NCI-H2081 (cell line): ENCODE measurements around the gene KIF26A.

Experiments
- DNase-seq, 2 experiments: peaks; one replicate each; lab custom pipeline; 2025; lab: John Stamatoyannopoulos, UW

The KIF26A gene

DNA sequence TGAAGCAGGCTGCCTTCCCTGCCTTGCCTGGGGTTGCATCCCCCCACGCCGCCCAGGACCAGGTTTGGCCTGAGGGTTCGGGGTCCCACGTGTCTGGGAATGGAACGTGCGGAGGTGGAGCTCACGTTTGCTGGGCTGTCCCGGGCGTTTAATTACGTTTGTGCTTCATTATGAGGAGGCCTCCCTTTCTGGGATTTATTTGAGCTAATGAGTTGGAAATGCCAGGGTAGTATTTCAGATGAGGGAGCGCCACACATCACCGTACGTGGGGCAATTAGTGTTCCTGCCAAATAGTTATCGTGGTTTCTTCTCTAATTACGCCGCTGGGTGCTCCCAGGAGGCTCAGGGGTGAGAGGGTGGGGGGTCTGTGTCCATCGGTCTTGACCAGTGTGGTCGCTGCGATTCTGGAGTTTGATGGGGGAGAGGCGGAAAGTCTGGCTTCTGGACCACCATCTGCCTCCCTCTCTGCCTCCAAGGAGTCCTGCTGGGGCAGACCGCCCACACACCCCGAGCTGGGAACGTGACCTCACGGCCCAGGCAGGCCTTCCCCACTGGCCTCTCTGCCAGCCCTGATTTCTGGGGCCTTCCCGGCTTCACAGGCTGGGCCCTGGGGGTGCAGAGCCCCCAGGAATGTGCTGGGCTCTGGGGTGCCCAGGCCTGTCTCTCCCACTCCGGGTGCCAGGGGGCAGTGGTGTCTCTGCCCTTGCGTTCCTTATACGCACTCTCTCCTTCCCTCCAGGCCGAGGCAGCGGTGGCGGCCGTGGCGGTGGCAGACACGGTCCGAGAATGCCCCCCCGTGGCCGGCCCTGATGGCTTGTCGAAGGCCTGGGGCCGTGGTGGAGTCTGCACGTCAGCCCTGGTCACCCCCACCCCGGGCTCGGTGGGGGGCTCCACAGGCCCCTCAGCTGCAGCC, 18.9 kb downstream of the KIF26A start:
- no peak for DNase-seq

- no peak for DNase-seq
These were observed 20.7 kb downstream of the KIF26A start for GRCh38 chr14:104158827-104159798.

GRCh38 chr14:104159990-104160389, 21.6 kb downstream of the KIF26A start:
- DNase-seq: no peak

DNA sequence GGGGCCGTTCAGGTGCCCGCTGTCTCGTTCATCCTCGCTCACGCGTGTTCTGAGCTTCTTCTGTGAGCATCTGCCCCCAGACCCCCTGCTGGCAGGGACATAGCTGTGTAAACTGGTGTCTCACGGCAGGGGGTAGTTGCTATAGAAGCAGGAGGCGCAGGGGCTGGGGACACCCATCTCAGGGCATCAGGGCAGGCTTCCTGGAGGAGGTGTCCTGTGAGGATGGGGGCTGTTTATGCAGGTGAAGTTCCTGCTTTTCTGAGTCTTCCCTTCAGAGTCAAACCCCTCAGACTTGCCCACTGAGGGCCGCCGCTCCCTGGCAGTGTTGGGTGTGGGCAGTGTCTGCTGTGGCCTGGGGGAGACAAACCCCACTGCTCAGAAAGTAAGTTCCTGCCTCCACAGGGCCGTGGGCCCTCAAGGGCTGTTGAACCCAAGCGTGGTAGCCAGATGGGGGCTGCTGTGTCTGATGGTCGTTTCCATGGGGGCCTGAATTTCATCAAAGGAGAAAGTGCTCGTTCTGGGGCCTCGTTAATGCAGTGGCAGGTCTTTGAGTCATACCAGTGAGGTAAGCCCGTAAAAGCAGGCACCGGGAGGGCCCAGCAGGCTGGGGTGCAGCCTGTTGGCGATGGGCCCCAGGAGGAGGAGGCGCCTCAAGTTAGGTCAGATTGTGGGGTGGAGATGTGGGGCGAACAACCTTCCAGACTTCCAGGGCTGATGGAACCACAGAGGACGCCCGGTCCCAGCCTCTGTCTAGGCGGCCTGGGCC, 23.4 kb downstream of the KIF26A start:
- peak in 1 of 2 experiments; percentile 52 for DNase-seq

DNA sequence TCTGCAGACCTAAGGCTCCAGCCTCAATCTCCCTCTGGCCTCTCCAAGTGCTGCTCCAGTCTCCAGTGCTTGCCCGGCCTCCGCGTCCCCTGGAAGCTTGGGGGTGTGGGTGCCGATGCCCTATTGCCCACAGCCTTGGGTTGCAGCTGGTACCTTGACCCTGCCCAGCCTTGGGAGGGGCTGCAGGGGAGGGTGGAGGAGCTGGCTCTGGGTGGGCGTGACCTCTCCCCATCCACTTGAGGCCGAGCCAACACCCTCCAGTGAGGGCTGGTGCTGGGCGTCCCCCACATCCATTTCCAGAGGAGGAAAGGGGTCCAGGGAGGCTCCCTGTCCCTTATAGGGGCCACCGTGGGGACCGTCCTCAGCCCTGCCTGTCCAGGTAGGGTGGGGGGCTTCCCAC, 24.1 kb downstream of the KIF26A start:
- no peak for DNase-seq

DNA sequence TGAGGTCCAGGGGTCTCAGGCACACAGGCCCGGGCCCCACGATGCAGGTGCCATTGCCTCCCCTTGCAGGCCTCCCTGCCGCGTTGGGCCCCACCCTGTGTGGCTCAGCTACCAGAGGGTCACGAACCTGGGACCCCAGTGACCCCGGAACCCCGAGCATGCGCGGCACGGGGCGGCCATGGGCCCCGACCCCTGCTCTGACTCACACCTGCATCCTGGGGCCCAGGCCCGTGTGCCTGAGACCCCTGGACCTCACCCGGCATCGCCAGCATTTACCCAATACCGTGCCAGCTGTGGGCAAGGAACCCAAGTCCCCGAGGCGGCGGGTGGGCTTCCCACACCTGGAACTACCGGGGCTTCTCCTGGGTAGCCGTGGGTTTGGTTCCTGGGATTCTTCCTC, 25.2 kb downstream of the KIF26A start:
- DNase-seq: no peak

GRCh38 chr14:104164041-104164440, 25.7 kb downstream of the KIF26A start:
- no peak for DNase-seq

GRCh38 chr14:104164512-104164911, 26.1 kb downstream of the KIF26A start:
- DNase-seq: no peak

DNA sequence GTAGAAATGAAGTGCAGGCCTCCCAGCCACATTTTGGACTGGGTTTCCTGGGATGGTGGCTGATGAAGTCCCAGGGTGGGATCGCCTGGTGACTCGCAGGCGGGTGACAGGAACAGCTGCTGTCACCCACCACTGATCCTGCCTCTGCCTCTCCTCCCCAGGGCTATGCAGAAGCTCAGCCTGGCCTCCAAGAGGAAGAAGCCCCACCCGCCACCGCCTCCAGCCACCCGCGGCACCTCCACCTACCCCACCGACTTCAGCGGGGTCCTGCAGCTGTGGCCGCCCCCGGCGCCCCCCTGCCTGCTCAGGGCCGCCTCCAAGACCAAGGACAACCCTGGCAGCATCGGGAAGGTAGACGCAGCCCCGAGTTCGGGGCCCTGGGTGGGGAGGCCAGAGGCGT, 28.3 kb downstream of the KIF26A start:
- no peak for DNase-seq

DNA sequence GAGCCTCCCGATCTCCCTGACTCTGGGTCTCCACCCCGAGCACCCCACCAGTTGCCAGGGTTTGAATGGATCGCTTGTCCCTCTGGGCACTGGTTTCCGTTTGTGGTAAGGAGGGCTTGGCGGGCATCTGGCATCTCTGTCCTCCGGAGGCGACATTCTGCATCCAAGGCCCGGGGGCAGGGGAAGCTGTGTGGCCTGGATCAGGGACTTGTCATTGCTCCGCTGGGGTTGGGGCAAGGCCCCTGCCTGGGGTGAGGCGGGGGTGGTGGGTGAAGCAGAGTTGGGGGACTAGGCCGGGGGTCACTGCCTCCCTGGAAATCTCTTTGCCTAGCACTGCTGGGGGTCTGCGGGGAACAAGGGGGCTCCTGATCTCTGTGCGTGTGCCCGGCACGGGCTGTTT, 30.2 kb downstream of the KIF26A start:
- DNase-seq: no peak

- no peak for DNase-seq
These were observed 30.8 kb downstream of the KIF26A start for GRCh38 chr14:104169005-104169698.

DNA sequence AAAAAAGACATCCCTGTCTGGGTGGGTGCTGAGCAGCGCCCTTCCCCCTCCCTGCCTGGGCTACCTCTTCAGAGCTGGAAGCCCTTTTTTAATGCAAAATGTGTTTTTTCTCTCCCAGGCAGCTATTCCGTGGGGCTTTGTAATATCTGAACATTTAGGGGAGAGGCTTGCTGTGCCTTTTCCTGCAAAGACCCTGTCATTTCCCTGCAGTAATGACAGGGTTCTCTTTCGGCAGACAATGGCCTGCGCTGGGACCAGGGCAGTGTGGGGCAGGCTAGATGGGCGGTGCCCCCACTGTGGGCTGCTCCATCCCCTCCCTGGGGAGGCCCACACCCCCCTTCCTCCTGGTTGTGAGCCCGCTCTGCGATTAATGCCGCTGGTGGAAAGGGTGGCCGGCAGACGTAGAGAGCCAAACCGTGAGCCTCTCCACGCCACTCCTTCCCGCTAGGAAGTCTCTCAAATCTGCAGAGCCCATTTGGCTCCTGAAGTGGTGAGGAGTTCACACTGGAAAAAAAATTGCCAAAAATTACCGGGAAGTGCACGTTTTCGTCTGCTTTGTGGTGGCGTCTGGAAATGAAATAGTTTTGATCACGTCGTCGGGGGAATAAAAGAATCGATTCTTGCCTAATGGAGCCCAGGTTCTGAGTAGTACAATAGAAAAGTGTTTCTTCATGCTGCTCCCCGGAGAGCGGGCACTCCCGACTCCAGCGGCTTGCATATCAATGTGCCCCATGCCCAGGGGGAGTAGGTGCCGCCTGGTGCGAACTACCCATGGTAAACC, 31.5 kb downstream of the KIF26A start:
- DNase-seq: peak in 1 of 2 experiments; percentile 39

DNA sequence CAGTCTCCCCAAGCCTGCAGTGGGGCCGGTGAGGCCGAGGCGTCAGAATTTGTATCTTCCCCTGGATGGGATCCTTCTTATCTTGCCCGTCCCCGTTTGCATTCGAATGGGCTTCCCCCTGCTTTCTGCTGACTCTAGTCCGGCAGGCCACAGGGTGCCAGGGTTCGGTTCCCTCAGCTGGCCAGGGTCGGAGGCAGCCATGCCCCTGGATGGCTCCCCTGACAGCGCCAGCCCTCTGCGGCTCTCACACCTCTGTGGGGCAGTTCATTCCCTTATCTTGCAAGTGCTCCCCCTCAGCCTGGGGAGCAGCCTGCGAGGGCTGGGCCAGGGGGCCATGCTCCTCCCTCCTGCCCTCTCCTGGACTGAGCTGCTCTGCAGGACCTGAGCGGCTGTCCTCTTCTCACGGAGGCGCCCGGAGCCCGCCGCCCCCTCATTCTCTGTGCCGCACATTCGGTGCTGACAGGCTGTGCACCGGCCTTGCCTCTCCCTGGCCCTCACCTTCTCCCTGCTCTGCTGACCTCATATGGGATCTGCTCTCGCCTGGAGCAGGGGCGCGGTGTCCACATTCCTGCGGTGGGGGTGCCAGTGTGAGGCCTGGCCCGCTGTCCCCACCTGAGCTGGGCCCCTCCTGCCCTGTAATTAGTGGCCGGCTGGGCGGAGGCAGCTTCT, 32.8 kb downstream of the KIF26A start:
- DNase-seq: no peak

- DNase-seq: no peak
These were observed 33.5 kb downstream of the KIF26A start for GRCh38 chr14:104171895-104172294.

- DNase-seq: no peak
These were observed 34.0 kb downstream of the KIF26A start for GRCh38 chr14:104172349-104172748.

DNA sequence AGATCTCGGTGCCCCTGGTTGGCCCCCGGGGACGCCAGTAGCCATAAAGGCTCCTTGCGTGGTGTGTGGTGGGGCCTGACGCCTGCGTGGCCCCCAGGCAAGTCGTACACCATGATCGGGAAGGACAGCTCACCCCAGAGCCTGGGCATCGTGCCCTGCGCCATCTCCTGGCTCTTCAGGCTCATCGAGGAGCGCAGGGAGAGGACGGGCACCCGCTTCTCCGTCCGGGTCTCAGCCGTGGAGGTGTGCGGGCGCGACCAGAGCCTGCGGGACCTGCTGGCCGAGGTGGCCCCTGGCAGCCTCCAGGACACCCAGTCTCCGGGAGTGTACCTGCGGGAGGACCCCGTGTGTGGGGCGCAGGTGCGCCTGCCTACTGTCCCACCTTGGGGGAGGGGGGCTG, 34.5 kb downstream of the KIF26A start:
- DNase-seq: no peak

- DNase-seq: no peak
These were observed 35.7 kb downstream of the KIF26A start for GRCh38 chr14:104174051-104174450.

- DNase-seq: no peak
These were observed 36.7 kb downstream of the KIF26A start for GRCh38 chr14:104175041-104175440.

DNA sequence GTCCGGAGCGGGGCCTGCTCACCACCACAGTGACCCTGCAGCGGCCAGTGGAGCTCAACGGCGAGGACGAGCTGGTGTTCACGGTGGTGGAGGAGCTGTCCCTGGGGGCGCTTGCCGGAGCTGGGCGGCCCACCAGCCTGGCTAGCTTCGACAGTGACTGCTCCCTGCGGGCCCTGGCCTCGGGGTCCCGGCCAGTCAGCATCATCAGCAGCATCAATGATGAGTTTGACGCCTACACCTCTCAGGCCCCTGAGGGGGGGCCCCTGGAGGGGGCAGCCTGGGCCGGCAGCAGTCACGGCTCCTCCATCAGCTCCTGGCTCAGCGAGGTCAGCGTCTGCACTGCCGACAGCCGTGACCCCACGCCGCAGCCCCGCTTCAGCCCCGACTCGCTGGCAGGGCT, 37.4 kb downstream of the KIF26A start:
- DNase-seq: no peak

GRCh38 chr14:104176611-104177010, 38.2 kb downstream of the KIF26A start:
- no peak for DNase-seq
